GM08714 (cell line): ENCODE results near the gene ACTL6B.
A peak's percentile ranks its signal among the peaks of the same experiment; 100 is the strongest.

Experiments
- H3K4me3 ChIP-seq: fragments of 200-500 bp; sonication (Bioruptor generic); 2 replicates; pipeline ENCODE4 v1.5.1; 2014; ENCODE audit warnings: mild to moderate bottlenecking, low read length, inconsistent platforms
- ZNF274 ChIP-seq: IDR thresholded peaks from 2 replicates; pipeline ENCODE4 v1.6.1; 2012; ENCODE audit warnings: mild to moderate bottlenecking, low read depth, low read length

The ACTL6B gene

GRCh38 chr7:100679129-100679926, 23.1 kb upstream of the ACTL6B start:
- H3K4me3 ChIP-seq: no peak overlapping the region
- TF ChIP-seq ZNF274: no peak

- TF ChIP-seq ZNF274: no peak
- no peak overlapping the region for H3K4me3 ChIP-seq
Measured at GRCh38 chr7:100678291-100678984, 22.2 kb upstream of the ACTL6B start.

GRCh38 chr7:100677308-100678267, 21.3 kb upstream of the ACTL6B start:
- no peak overlapping the region for H3K4me3 ChIP-seq
- TF ChIP-seq ZNF274: no peak

GRCh38 chr7:100676501-100677306, 20.5 kb upstream of the ACTL6B start:
- H3K4me3 ChIP-seq: no peak overlapping the region

GRCh38 chr7:100675581-100676350, 19.5 kb upstream of the ACTL6B start:
- H3K4me3 ChIP-seq: peak overlapping the region; percentile 96
- TF ChIP-seq ZNF274: no peak

More at GRCh38 chr7:100676501-100677306, 20.5 kb upstream of the ACTL6B start:
- TF ChIP-seq ZNF274: no peak

GRCh38 chr7:100675105-100675451, 18.8 kb upstream of the ACTL6B start:
- no peak for TF ChIP-seq ZNF274
- peak overlapping the region; percentile 96 for H3K4me3 ChIP-seq

GRCh38 chr7:100674411-100675104, 18.3 kb upstream of the ACTL6B start:
- no peak for TF ChIP-seq ZNF274
- H3K4me3 ChIP-seq: peak overlapping the region; percentile 96

GRCh38 chr7:100673942-100674410, 17.7 kb upstream of the ACTL6B start:
- no peak for TF ChIP-seq ZNF274
- H3K4me3 ChIP-seq: peak overlapping the region; percentile 96

- no peak for TF ChIP-seq ZNF274
- H3K4me3 ChIP-seq: peak within 1 kb of the TSS; percentile 96
Measured at GRCh38 chr7:100673302-100673941, 17.2 kb upstream of the ACTL6B start, which contains the start of gene GNB2. TSS of gene GNB2 (plus strand) at chr7:100673740. CDS start at chr7:100676266, 2,526 bp downstream.

GRCh38 chr7:100671353-100672327, 15.4 kb upstream of the ACTL6B start:
- no peak overlapping the region for H3K4me3 ChIP-seq
- no peak for TF ChIP-seq ZNF274
